Measurements from ENCODE around the gene CEACAM20. TPM values are rescaled to one million over a fixed set of nuclear protein-coding genes. Genes with fewer than 3 reads are reported as not detected.
A peak's percentile ranks its signal among the peaks of the same experiment; 100 is the strongest.

CEACAM20 gene
- total RNA-seq, 2 donors from 2014 or later: not detected

DNA sequence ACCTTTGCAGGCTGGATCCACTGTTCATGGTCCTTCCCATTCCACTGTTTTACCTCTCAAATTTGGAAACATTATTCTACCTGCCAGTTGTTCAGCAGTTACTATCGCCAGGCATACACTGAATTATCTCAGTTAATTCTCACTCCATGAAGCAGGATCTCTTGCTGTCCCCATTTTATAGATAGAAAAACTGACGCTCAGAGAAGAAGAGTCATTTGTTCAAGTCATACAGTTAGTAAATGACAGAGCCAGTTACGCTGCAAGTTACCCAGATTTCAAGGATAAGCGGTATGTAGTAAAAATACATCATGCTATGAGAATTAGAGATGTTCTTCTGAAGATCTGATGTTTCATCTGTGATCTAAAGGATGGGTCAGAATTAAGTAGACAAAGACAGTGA is 43.7 kb upstream of the CEACAM20 start:
- TF ChIP-seq, protein P1, sequence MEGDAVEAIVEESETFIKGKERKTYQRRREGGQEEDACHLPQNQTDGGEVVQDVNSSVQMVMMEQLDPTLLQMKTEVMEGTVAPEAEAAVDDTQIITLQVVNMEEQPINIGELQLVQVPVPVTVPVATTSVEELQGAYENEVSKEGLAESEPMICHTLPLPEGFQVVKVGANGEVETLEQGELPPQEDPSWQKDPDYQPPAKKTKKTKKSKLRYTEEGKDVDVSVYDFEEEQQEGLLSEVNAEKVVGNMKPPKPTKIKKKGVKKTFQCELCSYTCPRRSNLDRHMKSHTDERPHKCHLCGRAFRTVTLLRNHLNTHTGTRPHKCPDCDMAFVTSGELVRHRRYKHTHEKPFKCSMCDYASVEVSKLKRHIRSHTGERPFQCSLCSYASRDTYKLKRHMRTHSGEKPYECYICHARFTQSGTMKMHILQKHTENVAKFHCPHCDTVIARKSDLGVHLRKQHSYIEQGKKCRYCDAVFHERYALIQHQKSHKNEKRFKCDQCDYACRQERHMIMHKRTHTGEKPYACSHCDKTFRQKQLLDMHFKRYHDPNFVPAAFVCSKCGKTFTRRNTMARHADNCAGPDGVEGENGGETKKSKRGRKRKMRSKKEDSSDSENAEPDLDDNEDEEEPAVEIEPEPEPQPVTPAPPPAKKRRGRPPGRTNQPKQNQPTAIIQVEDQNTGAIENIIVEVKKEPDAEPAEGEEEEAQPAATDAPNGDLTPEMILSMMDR (conservative IDR thresholded peaks at IDR 0.05): no peak

DNA sequence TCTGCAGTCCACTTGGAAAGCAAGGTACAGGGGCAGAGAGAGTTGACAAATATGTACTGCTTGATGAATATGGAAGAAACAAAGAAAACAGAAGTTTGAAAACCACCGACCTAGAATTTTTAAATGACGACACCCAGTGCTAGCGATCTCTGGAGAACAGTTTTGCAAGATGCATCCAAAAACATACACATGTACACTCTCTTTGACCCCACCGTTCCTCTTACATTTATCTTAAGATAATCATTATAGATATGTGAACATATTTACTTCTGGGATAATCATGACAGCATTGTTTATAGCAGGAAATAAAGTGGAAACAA is 43.1 kb upstream of the CEACAM20 start:
- no peaks in the 10 kb centered on the region for H3K36me3 Mint-ChIP-seq (ENCODE audit: low read depth)
- no peaks in the 10 kb centered on the region for H3K4me1 ChIP-seq (ENCODE audit: control insufficient read depth, insufficient read depth, low read length)
- no peak overlapping the region for H3K4me3 Mint-ChIP-seq
- H3K9me3 ChIP-seq (ENCODE audit: control insufficient read depth, low read length): no peaks in the 10 kb centered on the region
- H3K27me3 ChIP-seq (ENCODE audit: control insufficient read depth, insufficient read depth, low read length, poor library complexity, severe bottlenecking): peaks cover 4% of the 10 kb centered on the region
- H3K9me3 Mint-ChIP-seq: peaks cover 2% of the 10 kb centered on the region
- TF ChIP-seq, protein P1 (conservative IDR thresholded peaks at IDR 0.05): no peak
- no peak overlapping the region for H3K27ac ChIP-seq (ENCODE audit: low read depth, low read length)
- H3K27ac Mint-ChIP-seq: no peak overlapping the region
- peaks cover 5% of the 10 kb centered on the region for H3K27me3 Mint-ChIP-seq (ENCODE audit: insufficient read depth)
- DNase-seq: no peak
- WGBS, 2 experiments (ENCODE audit: insufficient coverage in 1 of 2, insufficient read length in 1 of 2): 94 to 100% methylated on average over 3 of the region's 4 CpGs
- peaks cover 24% of the 10 kb centered on the region for H3K4me1 Mint-ChIP-seq
- H3K4me3 ChIP-seq (ENCODE audit: low read length): no peak overlapping the region
- H3K9ac ChIP-seq (ENCODE audit: extremely low read depth, low read length, poor library complexity, severe bottlenecking): no peak overlapping the region
- H3K36me3 ChIP-seq (ENCODE audit: control insufficient read depth, insufficient read depth, low read length): no peaks in the 10 kb centered on the region

More for the DNA sequence above, 43.7 kb upstream of the CEACAM20 start:
- no peaks in the 10 kb centered on the region for H3K36me3 Mint-ChIP-seq (ENCODE audit: low read depth)
- peaks cover 2% of the 10 kb centered on the region for H3K9me3 Mint-ChIP-seq
- H3K4me1 ChIP-seq (ENCODE audit: control insufficient read depth, insufficient read depth, low read length): no peaks in the 10 kb centered on the region
- no peak overlapping the region for H3K4me3 ChIP-seq (ENCODE audit: low read length)
- DNase-seq: peak; percentile 1
- no peak overlapping the region for H3K4me3 Mint-ChIP-seq
- no peak overlapping the region for H3K27ac ChIP-seq (ENCODE audit: low read depth, low read length)
- peaks cover 3% of the 10 kb centered on the region for H3K27me3 Mint-ChIP-seq (ENCODE audit: insufficient read depth)
- no peak overlapping the region for H3K27ac Mint-ChIP-seq
- H3K36me3 ChIP-seq (ENCODE audit: control insufficient read depth, insufficient read depth, low read length): no peaks in the 10 kb centered on the region
- no peaks in the 10 kb centered on the region for H3K9me3 ChIP-seq (ENCODE audit: control insufficient read depth, low read length)
- no peak overlapping the region for H3K9ac ChIP-seq (ENCODE audit: extremely low read depth, low read length, poor library complexity, severe bottlenecking)
- peaks cover 4% of the 10 kb centered on the region for H3K27me3 ChIP-seq (ENCODE audit: control insufficient read depth, insufficient read depth, low read length, poor library complexity, severe bottlenecking)
- H3K4me1 Mint-ChIP-seq: peaks cover 24% of the 10 kb centered on the region
- WGBS, 2 experiments (ENCODE audit: insufficient coverage in 1 of 2, insufficient read length in 1 of 2): 89 to 93% methylated on average over 4 of the region's 4 CpGs

- peak; percentile 45 for DNase-seq
- Mint-ChIP-seq H3K4me1 (peaks cover 24% of the 10 kb centered on the region), H3K4me3 (no peak overlapping the region), H3K36me3 (ENCODE audit: low read depth) (no peaks in the 10 kb centered on the region), H3K9me3 (peaks cover 2% of the 10 kb centered on the region), H3K27ac (no peak overlapping the region), H3K27me3 (ENCODE audit: insufficient read depth) (peaks cover 5% of the 10 kb centered on the region)
- Histone ChIP-seq H3K27ac (ENCODE audit: low read depth, low read length) (no peak overlapping the region), H3K9ac (ENCODE audit: extremely low read depth, low read length, poor library complexity, severe bottlenecking) (no peak overlapping the region), H3K27me3 (ENCODE audit: control insufficient read depth, insufficient read depth, low read length, poor library complexity, severe bottlenecking) (peaks cover 4% of the 10 kb centered on the region), H3K4me3 (ENCODE audit: low read length) (no peak overlapping the region), H3K36me3 (ENCODE audit: control insufficient read depth, insufficient read depth, low read length) (no peaks in the 10 kb centered on the region), H3K4me1 (ENCODE audit: control insufficient read depth, insufficient read depth, low read length) (no peaks in the 10 kb centered on the region), H3K9me3 (ENCODE audit: control insufficient read depth, low read length) (no peaks in the 10 kb centered on the region)
- TF ChIP-seq, protein P1 (conservative IDR thresholded peaks at IDR 0.05): no peak
- 84 to 96% methylated on average over 5 of the region's 5 CpGs for WGBS, 2 experiments (ENCODE audit: insufficient coverage in 1 of 2, insufficient read length in 1 of 2)
These were observed 42.5 kb upstream of the CEACAM20 start for GRCh38 chr19:44571830-44572580.

All from endodermal cell (in vitro differentiated cells).